Choroid plexus epithelial cell (primary cell): ENCODE results near the gene TMUB1.

Source experiments
- DNase-seq: peaks from one replicate; pipeline ENCODE4 v3.0.0-alpha.2; 2010; ENCODE audit warnings: low read depth
- H3K4me3 ChIP-seq: 2 replicates; pipeline ENCODE4 v1.5.1; 2011; ENCODE audit warnings: low read depth, mild to moderate bottlenecking, control low read depth, low read length, moderate library complexity
- TF ChIP-seq, protein P1 (sequence below): conservative IDR thresholded peaks from 2 replicates; pipeline ENCODE4 v1.5.1; 2011; ENCODE audit warnings: low read depth, mild to moderate bottlenecking, control low read depth, inconsistent platforms, low read length, moderate library complexity

Gene TMUB1

DNA sequence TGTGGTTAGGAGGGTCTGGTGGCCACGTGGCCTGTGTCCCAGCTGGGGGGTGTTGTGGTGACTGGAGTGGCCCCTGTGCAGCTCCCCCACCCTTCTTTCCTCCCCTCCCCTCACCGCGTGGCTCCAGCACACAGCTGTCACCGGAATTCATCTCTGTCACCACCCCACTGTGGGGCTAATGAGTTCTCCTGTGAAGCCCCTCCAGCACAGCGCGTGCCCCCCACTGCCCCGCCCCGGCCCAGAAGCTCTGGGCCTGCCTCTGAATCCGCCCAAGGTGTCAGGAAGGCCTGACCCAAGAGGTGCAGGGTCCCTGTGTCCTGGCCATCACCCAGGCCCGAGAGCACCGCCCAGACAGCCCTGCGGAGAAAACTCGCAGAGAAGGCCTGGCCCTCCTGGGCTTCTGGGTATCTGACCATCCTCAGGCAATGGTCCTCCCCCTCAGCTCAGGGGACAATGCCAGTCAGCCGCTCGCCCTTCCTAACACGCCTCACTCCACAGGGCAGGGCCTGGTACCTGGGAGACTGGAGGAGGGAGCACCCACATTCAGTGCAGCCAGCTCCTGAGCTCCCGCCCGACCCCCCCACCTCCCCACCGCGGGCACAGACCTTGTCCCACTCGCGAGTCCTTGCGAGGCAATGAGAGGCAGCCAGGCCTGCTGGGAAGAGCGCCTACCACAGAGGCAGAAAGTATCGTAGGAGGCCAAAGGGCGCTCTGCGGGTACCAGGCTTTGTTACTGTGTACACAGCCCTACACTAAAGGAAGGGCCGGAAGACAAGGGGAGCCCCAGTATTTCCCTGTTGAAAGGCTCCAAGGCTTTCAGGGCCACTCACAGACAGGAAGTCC, 46.0 kb upstream of the TMUB1 start:
- DNase-seq: no peak
- no peak overlapping the region for H3K4me3 ChIP-seq
- TF ChIP-seq, protein P1, sequence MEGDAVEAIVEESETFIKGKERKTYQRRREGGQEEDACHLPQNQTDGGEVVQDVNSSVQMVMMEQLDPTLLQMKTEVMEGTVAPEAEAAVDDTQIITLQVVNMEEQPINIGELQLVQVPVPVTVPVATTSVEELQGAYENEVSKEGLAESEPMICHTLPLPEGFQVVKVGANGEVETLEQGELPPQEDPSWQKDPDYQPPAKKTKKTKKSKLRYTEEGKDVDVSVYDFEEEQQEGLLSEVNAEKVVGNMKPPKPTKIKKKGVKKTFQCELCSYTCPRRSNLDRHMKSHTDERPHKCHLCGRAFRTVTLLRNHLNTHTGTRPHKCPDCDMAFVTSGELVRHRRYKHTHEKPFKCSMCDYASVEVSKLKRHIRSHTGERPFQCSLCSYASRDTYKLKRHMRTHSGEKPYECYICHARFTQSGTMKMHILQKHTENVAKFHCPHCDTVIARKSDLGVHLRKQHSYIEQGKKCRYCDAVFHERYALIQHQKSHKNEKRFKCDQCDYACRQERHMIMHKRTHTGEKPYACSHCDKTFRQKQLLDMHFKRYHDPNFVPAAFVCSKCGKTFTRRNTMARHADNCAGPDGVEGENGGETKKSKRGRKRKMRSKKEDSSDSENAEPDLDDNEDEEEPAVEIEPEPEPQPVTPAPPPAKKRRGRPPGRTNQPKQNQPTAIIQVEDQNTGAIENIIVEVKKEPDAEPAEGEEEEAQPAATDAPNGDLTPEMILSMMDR: no peak

DNA sequence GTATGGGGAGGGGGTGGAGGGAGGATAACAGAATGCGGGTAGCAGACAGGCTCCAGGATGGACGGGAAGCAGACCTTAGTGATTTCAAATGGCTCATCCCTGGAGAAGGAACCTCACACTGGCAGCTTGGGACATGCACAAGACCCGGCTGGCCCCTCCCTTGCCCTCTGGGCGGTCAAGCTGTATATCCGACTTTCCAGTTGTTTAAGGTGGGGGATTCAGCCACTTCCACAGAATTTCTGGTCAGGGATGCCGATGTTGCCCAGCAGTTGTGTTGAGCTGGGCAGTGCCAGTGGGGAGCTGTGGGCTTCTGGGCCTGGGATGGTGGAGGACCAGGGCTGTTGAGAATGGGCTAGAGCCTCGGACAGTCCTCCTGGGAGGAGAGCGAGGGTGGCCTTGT, 45.4 kb upstream of the TMUB1 start:
- DNase-seq: no peak
- no peak overlapping the region for H3K4me3 ChIP-seq
- TF ChIP-seq, protein P1: no peak

DNA sequence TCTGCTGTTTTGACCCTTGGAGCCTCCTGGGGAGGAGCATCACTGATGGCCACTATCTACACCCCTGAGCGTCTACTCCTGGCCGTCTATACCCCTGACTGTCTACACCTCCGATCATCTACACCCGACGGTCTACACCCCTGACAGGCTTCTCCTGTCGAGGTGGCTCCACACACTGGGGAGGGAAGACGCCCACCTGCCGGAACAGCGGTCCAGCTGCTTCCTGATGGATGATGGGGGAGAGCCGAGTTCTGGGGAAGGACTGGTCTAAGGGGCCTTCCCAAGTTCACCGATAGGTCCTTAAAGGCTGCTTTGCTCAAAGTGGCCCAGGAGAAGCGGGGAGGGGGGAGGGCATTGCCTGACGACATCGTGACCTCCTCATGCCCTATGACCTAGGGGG, 44.9 kb upstream of the TMUB1 start:
- TF ChIP-seq, protein P1: no peak
- H3K4me3 ChIP-seq: no peak overlapping the region
- DNase-seq: no peak

DNA sequence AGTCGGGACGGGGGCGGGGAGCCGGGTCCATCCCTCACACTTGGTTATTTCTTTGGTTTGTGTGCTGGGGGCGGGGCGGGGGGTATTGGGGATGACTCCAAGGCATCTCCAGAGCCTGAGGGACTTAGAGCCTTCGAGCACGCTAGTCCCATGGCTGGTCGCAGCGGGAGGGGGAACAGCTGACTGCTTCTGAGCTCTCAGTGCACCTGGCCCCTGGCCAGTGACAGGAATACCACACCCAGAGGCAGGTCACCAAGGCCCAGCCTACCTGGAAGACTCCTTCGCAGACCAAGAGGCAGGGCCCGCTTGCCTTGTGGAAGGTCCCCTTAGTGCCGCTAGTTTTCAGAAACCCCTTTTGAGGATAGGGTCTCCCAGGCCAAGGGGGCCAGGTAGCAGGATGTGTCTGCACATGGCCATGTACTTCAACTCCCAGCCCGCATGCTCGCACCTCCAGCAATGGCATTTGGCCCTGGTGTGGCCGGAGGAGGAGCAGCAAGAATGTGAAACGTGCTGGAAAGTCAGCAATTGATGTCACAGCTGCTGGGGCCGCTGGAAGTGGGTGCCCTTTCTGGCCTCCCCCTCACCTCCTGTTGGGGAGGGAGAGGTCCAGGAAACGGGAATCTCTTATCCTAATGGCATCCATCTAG, 43.3 kb upstream of the TMUB1 start:
- TF ChIP-seq, protein P1: no peak
- no peak for DNase-seq
- H3K4me3 ChIP-seq: no peak overlapping the region

DNA sequence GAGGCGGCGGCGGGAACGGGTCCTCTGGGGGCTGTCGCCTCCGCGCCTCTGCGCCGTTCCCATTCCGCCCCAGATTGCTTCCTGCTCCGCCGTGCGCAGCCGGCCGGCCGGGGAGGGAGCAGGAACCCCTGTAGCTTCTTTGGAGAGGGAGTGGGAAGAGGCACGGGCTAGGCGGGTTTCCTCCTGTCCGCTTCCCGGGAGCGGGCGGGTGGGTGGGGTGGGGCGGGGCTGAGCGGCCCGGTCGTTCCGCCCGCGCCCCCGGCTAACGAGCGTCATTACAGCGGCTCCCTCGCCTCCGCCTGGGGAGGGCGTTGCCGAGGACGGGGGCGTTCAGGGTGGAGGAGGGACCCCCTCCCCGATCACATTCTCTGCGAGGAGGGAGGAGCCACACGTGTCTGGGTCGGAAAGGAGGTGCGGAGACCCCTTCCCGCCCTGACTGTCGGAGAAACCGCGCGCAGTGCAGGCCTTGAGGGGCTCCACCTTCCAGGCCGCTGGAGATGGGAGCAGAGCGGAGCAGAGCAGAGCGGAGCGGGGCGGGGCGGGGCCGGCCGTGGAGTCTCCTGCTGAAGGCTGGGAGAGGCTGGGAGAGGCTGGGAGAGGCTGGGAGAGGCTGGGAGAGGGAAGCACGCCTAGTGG, 42.7 kb upstream of the TMUB1 start:
- TF ChIP-seq, protein P1: no peak
- peak overlapping the region; percentile 50 for H3K4me3 ChIP-seq
- DNase-seq: no peak

DNA sequence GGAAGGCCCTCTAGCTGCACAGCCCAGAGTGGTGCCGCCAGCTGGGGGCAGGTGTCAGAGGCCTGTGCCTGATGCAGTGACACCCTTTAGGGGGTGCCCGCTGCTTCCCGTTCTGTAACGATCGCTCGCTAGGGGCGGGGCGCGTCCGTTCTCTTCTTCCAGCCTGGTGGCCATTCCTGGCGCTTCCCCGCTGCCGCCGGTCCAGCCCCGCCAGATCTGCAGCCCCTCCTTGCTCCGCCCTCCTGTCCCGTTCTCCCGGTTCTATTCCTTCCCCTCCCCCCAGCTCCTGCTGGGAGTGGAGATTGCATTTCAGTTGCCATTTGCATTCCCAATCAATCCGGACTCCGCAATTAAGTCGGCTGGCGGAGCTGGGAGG, 42.2 kb upstream of the TMUB1 start:
- DNase-seq: no peak
- TF ChIP-seq, protein P1: no peak
- H3K4me3 ChIP-seq: peak overlapping the region; percentile 50
